Fibroblast of skin of left quadriceps (primary cell): ENCODE measurements around the gene PCSK4.

ENCODE experiments used
- DNase-seq, 2 experiments: peaks; one replicate each; pipeline ENCODE4 v3.0.0-alpha.2; 2013; ENCODE audit warnings: low read depth in 2 of 2

PCSK4 gene

GRCh38 chr19:1471010-1471514, 19.1 kb downstream of the PCSK4 start:
- no peak for DNase-seq

GRCh38 chr19:1470305-1471009, 19.7 kb downstream of the PCSK4 start:
- DNase-seq: no peak

- DNase-seq: no peak
These were observed 20.2 kb downstream of the PCSK4 start for GRCh38 chr19:1470055-1470304.

GRCh38 chr19:1469255-1470054, 20.7 kb downstream of the PCSK4 start:
- DNase-seq: no peak

- no peak for DNase-seq
These were observed 21.3 kb downstream of the PCSK4 start for GRCh38 chr19:1468821-1469254.

- no peak for DNase-seq
These were observed 21.8 kb downstream of the PCSK4 start for GRCh38 chr19:1468274-1468820.

GRCh38 chr19:1467490-1468273, 22.5 kb downstream of the PCSK4 start:
- no peak for DNase-seq

- DNase-seq: no peak
These were observed 23.0 kb downstream of the PCSK4 start for GRCh38 chr19:1467215-1467489.

GRCh38 chr19:1466461-1467214, 23.5 kb downstream of the PCSK4 start:
- no peak for DNase-seq

- no peak for DNase-seq
These were observed 24.1 kb downstream of the PCSK4 start for GRCh38 chr19:1466018-1466460.

GRCh38 chr19:1465191-1466016, 24.7 kb downstream of the PCSK4 start:
- DNase-seq: no peak

- no peak for DNase-seq
These were observed 28.3 kb downstream of the PCSK4 start for GRCh38 chr19:1461862-1462261.

GRCh38 chr19:1460033-1460995, 29.8 kb downstream of the PCSK4 start:
- DNase-seq: no peak

GRCh38 chr19:1459479-1459878, 30.7 kb downstream of the PCSK4 start:
- DNase-seq: no peak

- no peak for DNase-seq
These were observed 32.3 kb downstream of the PCSK4 start for GRCh38 chr19:1457892-1458291.

- no peak for DNase-seq
These were observed 33.0 kb downstream of the PCSK4 start for GRCh38 chr19:1457031-1457739.

- no peak for DNase-seq
These were observed 33.8 kb downstream of the PCSK4 start for GRCh38 chr19:1456121-1456900.
